ENCODE results near the gene MYL12A.

Gene MYL12A

DNA sequence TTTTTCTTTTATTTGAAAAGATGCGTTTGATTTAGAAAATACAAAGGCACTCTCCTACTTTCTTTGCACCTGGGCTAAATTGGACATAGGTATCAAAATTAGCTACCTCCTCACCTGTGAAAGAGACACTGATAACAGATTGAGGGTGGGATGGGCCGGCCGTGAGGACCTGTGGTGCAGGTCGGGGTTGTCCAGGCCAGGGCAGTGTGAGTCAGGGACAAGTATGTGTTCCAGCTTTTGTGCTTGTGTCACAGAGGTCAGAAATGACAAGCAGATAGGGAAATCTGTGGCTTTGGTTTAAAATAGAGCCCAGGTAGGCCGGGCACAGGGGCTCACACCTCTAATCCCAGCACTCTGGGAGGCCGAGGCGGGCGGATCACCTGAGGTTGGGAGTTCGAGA is 36.9 kb downstream of the MYL12A start:
- no peak for DNase-seq

DNA sequence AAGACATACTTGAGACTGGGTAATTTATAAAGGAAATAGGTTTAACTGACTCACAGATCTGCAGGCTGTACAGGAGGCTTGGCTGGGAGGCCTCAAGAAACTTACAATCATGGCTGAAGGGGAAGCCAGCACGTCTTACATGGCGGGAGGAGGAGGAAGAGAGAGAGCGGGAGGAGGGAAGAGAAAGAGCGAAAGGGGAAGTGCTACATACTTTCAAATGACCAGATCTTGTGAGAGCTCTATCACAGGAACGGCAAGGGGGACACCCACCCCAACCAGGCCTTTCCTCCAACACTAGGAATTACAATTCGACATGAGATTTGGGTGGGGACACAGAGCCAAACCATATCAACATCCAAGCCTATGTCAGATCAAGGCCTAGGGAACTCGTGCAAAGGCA is 38.6 kb downstream of the MYL12A start:
- no peak for DNase-seq

DNA sequence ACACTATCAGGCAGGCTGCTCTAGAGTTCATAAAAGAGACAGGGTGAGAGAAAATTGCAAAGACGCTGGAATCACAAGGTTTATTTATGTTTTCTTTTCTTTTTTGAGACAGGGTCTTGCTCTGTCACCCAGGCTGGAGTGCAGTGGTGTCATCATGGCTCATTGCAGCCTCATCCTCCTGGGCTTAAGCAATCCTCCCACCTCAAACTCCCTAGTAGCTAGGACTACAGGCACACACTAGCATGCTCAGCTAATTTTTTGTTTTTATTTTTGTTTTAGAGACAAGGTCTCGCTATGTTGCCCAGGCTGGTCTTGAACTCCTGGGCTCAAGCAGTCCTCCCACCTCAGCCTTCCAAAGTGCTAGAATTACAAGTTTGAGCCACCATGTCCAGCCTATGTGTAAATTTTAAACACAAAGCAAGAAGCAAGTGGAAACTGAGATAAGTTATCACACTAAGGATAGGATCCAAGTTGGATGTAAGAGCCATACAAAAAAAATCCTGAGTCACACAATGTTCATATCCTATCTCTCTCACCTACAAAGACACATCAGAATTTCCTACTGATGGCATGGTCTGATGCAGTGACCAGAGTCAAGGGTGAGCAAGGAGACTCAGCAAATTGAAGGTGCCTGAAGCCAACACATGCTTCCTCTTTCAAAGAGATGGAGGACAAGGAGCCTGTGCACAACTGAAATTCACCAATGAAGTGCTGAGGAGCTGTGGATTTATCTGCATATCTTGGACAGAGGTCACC is 45.8 kb downstream of the MYL12A start:
- no peak for DNase-seq

DNA sequence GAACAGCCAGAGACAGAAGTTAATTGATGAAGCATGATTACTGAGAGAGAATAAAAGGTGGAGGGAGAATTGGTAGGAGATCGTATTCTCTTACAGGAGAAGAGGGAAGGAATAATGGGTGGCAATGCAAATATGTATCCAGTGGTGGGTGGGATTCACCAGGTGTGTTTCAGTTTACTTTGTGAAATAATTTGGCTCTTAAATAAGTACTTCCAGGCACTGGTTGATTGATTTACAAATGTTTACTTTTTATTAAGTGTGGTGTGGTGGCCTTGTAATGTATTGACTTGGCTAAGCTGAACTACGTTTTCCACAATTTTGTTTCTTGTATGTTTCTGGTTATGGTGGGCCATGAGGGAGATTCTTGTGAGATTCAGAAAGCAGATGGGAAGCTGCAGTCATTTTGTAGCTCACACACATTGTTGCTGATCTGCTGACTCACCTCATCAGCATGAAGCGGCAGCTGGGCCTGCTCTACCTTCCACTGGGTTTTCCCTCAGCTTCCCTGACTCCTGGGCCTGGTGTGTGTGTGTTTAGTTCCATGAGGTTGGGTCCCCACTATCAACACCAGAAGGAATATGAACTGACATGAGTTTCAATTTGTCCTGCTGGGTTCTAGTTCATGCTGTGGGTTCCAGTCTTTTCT is 47.0 kb downstream of the MYL12A start:
- DNase-seq: no peak

DNA sequence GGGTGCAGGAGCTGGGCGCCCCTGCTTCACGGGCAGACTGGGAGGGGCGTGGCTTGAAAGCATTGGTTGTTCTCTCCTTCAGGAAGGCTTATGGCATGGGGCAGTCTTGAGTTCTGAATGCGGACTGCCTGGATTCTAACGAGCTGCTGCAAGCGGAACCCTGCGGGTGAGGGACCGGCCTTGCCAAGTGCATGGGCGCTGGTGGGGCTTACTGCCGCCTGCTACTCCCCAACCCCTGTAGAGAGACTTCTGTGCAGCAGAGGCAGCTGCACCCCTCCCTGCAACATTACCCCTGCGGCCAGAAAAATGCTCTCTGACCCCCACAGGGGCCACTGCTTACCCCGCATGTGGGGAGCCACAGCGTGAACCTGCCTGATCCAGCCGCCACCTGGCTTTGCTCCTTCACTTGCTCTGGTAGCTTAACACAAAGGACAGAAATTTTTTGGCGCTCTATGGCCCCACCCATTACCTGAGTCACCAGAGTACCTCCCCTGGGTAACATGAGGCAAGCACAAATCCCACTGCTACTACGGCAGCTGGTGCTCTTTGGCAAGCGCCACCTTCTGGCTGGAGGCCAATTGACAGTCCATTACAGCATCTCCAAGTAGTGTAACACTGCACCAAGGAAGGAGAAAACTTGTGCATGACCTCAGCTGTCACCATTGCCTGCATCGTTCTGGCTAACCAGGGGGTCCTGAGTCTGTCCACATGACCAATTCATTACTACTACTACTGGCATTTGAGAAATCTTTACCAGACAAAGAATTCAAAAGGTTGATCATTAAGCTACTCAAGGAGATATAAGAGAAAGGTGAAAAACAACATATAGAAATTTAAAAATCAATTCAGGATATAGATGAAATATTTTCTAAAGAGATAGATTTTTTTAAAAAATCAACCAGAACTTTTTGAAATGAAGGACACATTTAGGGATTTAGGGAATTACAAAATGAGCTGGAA is 49.7 kb downstream of the MYL12A start:
- DNase-seq: peak; percentile 10 to 52

DNA sequence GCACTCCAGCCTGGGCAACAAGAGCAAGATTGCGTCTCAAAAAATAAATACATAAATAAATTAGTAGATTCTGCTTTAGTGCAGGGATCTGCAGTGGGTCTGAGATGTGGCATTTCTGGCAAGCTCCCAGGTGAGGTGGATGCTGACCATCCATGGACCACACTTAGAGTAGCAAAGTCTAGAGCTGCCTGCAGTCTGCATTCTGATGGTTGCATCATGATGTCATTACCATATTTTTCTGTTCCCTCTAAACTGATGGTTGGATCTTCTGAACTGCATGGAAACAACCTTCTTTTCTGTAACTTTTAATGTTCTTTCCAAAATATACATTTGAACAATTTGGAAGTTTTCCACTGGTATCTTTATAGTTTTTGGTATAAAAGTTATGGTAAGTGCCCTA is 57.2 kb downstream of the MYL12A start:
- DNase-seq: no peak

DNA sequence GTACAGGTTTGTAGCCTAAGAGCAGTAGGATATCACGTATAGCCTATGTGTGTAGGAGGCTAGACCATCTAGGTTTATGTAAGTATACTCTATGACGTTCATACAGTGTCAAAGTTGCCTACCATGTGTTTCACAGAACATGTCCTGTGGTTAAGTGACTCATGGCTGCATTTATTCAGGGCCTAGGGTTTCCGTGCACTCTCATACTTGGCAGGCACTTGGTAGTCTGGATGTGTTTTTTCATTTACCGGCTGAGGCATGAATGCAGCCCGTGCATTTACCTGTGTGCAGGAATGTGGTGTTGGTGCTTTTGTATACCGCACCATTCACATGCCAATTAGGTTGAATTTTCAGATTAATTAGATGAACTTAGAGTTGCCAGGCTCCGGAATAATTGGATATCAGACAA is 57.8 kb downstream of the MYL12A start:
- DNase-seq: no peak

All from hippocampal formation (tissue), 2 donors.